RWPE2 (cell line): ENCODE data around the gene RPS6KA2.

Source experiments
- ATAC-seq: fragments of 200-7000 bp; cut with Tn5 transposase; 3 replicates; pipeline ENCODE4 v1.9.1; 2021; ENCODE audit warnings: low read depth
- DNase-seq: peaks from one replicate; pipeline ENCODE4 v3.0.0-alpha.2; 2020; ENCODE audit warnings: low spot score
- H3K27ac ChIP-seq: fragments of 450-650 bp; 2 replicates; pipeline ENCODE4 v1.5.1; 2017; ENCODE audit warnings: mild to moderate bottlenecking; ENCODE audit not compliant: poor library complexity, severe bottlenecking
- H3K27me3 ChIP-seq: fragments of 250-450 bp; sonication (Bioruptor Pico); 2 replicates; pipeline ENCODE4 v1.5.1; 2021; ENCODE audit warnings: mild to moderate bottlenecking, moderate library complexity; ENCODE audit not compliant: insufficient read depth, poor library complexity, severe bottlenecking
- H3K36me3 ChIP-seq: fragments of 250-450 bp; sonication (Bioruptor Pico); 2 replicates; pipeline ENCODE4 v1.5.1; 2020; ENCODE audit warnings: low read depth, mild to moderate bottlenecking, moderate library complexity
- H3K4me1 ChIP-seq: fragments of 250-450 bp; sonication (Bioruptor Pico); 2 replicates; pipeline ENCODE4 v1.5.1; 2021; ENCODE audit warnings: mild to moderate bottlenecking, moderate library complexity; ENCODE audit not compliant: insufficient read depth, poor library complexity, severe bottlenecking
- H3K4me3 ChIP-seq: fragments of 250-450 bp; sonication (Bioruptor Pico); 2 replicates; pipeline ENCODE4 v1.5.1; 2021; ENCODE audit warnings: mild to moderate bottlenecking, moderate library complexity; ENCODE audit not compliant: severe bottlenecking
- H3K9me3 ChIP-seq: fragments of 250-450 bp; sonication (Bioruptor Pico); 2 replicates; pipeline ENCODE4 v1.5.1; 2021; ENCODE audit warnings: mild to moderate bottlenecking, moderate library complexity; ENCODE audit not compliant: severe bottlenecking
- TF ChIP-seq, protein P1 (sequence below): fragments of 450-650 bp; IDR thresholded peaks from one replicate; pipeline ENCODE4 v1.5.1; 2017; ENCODE audit warnings: mild to moderate bottlenecking, moderate library complexity; ENCODE audit not compliant: poor library complexity, severe bottlenecking

Gene RPS6KA2

DNA sequence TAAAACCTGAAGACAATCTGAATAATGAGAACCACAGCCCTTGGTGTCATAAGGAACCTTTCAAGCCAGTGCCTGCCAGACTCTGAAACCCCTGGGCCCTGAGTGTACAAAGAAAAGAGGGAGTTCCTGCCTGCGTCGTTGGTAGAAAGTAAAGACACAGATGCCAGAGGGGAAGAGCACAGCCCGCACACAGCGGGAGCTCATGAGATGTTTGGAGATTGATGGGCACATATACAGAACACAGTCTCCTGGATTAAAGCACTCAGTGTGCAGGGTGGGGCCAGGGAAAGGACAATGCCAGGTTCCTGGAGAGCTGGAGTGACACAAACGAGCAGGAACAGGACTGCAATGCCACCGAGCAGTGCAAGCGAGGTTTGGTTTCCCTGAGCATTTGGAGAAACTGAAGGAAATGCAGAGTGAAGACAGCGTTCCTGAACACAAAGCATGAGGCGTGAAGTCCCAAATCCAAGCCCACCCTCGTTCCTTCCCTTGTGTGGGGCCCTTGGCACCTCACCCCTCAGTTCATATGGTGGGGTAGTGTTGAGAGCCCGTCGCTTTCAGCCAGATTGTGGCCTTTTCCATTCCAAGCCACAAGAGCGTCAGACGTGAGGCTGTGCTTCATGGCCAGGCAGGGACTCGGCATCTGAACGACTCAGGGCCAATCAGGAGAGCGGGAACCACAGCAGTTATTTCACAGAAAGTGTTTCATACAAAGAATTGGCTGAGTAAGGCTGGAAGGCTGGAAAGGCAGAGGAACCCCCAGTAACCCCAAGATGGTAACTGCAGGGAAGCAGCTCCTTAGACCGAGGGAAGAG, 41.0 kb upstream of the RPS6KA2 start:
- TF ChIP-seq, protein P1, sequence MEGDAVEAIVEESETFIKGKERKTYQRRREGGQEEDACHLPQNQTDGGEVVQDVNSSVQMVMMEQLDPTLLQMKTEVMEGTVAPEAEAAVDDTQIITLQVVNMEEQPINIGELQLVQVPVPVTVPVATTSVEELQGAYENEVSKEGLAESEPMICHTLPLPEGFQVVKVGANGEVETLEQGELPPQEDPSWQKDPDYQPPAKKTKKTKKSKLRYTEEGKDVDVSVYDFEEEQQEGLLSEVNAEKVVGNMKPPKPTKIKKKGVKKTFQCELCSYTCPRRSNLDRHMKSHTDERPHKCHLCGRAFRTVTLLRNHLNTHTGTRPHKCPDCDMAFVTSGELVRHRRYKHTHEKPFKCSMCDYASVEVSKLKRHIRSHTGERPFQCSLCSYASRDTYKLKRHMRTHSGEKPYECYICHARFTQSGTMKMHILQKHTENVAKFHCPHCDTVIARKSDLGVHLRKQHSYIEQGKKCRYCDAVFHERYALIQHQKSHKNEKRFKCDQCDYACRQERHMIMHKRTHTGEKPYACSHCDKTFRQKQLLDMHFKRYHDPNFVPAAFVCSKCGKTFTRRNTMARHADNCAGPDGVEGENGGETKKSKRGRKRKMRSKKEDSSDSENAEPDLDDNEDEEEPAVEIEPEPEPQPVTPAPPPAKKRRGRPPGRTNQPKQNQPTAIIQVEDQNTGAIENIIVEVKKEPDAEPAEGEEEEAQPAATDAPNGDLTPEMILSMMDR: no peak
- ATAC-seq (no peak), DNase-seq (no peak)
- H3K4me1 ChIP-seq: peaks cover 3% of the 10 kb centered on the region
- no peaks in the 10 kb centered on the region for H3K9me3 ChIP-seq
- no peak overlapping the region for H3K4me3 ChIP-seq
- no peaks in the 10 kb centered on the region for H3K27me3 ChIP-seq
- no peaks in the 10 kb centered on the region for H3K36me3 ChIP-seq
- H3K27ac ChIP-seq: no peak overlapping the region

DNA sequence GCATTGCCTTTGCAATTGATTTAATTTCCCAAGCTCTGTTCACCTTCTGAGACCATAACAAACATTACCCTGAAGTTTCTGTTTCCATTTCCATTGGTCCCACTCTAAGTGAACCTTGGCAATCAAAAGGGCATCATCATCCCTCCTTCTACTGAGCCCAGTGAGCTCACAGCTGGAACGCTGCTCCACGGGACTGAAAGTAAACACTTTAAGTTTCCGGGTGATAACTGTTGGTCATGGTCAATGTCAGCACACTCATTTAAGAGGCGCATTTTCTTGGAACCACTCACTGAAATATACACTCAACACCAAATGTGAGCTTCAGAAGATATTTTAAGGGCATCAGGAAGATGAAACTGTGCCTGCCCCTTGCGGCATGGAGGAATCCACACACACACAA, 37.1 kb upstream of the RPS6KA2 start:
- Histone ChIP-seq H3K4me1 (no peaks in the 10 kb centered on the region), H3K27me3 (no peaks in the 10 kb centered on the region), H3K36me3 (no peaks in the 10 kb centered on the region), H3K4me3 (no peak overlapping the region), H3K9me3 (no peaks in the 10 kb centered on the region), H3K27ac (no peak overlapping the region)
- DNase-seq: no peak
- TF ChIP-seq, protein P1: no peak
- ATAC-seq: no peak

DNA sequence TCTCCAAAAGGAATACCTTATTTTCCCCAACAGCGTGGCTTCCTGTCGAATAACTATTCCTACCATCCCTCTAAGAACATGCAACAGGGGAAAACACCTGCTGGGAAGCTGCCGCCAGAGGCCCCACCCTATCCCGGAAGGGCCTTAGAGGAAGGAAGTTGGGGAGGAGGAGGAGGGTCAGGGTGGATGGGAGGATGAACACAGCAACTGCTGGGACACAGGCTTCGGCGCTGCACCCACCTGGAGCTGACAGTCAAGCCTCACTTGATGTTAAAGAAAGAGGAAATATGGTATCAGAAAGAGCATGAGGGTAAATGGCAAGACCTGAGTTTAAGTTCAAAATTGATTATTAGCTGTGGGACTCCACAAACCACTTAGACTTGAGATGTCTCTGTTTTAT, 36.5 kb upstream of the RPS6KA2 start:
- Histone ChIP-seq H3K9me3 (no peaks in the 10 kb centered on the region), H3K4me1 (no peaks in the 10 kb centered on the region), H3K36me3 (no peaks in the 10 kb centered on the region), H3K27me3 (no peaks in the 10 kb centered on the region), H3K27ac (no peak overlapping the region), H3K4me3 (no peak overlapping the region)
- TF ChIP-seq, protein P1: no peak
- DNase-seq: no peak
- ATAC-seq: no peak

DNA sequence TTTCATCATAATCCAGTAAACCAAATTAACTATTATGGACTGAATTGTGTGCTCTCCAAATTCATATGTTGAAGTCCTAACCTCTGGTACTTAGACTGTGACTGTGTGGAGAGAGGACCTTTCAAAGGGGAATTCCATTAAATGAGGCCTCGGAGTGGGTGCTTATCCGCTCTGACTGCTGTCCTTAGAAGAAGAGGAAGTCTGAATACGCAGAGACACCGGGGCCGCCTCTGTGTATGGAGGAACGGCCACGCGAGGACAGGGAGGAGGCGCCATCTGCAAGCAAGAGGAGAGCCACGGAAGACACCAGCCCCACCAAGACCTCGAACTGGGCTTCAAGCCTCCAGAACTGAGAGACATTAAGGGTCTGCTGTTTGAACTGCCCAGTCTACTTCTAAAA, 35.6 kb upstream of the RPS6KA2 start:
- no peak overlapping the region for H3K27ac ChIP-seq
- TF ChIP-seq, protein P1: no peak
- H3K36me3 ChIP-seq: no peaks in the 10 kb centered on the region
- no peaks in the 10 kb centered on the region for H3K9me3 ChIP-seq
- H3K4me1 ChIP-seq: no peaks in the 10 kb centered on the region
- no peak overlapping the region for H3K4me3 ChIP-seq
- DNase-seq: no peak
- no peak for ATAC-seq
- no peaks in the 10 kb centered on the region for H3K27me3 ChIP-seq
